Anterior cingulate cortex (tissue), 58 donors: Measurements from ENCODE around the gene SERPINI1.

Source experiments
- DNase-seq, 58 donors: peaks; one replicate each; lab custom pipeline; 2025; lab: John Stamatoyannopoulos, UW

SERPINI1 gene, protein sequence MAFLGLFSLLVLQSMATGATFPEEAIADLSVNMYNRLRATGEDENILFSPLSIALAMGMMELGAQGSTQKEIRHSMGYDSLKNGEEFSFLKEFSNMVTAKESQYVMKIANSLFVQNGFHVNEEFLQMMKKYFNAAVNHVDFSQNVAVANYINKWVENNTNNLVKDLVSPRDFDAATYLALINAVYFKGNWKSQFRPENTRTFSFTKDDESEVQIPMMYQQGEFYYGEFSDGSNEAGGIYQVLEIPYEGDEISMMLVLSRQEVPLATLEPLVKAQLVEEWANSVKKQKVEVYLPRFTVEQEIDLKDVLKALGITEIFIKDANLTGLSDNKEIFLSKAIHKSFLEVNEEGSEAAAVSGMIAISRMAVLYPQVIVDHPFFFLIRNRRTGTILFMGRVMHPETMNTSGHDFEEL

DNA sequence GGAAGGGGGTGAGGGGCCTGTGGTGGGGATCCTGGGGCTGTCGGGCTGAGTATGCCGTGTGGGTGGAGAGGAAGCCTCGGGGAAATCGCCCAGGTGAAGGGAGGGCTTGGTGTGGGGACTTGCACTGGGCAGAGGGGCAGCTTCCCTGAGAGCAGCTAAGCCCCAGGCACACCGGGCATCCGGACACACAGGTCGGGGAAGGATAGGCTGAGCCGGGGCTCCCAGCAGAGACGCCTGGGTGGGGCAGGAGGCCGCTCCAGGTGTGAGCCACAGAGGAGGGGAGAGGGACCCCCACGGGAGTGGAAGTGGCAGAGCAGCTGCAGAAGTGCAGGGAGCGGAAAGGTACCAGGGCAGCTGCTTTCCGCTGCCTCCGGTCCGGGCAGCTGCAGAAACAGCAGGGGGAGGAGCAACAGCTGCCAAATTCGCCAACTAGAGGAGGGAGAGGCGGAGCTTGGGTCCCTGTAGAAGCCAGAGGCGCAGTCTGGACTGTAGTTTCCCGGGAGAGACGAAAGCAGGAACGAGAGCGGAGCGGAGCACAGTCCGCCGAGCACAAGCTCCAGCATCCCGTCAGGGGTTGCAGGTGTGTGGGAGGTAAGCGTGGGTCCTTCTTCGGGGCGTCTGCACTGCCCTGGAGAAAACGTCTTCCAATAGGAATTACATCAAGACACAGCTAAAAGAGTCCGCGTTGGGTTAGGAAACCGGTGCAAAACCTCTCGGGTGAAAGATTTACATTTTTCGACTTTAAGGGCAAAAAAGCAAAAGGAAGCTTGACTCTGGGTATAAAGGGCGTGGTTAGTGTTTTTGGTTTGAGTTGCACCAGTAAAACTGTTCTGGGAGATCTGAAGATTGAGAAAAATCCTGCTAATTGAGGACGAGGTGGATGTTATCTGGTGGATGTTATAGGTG lies at the start of gene SERPINI1:
TSS of gene SERPINI1 (plus strand) at position 489 of the 906 bp plus-strand sequence. CDS start 53,408 bp downstream, outside the sequence.
- peak in 57 of 58 donors; percentile 36 to 94 (median 86) for DNase-seq

DNA sequence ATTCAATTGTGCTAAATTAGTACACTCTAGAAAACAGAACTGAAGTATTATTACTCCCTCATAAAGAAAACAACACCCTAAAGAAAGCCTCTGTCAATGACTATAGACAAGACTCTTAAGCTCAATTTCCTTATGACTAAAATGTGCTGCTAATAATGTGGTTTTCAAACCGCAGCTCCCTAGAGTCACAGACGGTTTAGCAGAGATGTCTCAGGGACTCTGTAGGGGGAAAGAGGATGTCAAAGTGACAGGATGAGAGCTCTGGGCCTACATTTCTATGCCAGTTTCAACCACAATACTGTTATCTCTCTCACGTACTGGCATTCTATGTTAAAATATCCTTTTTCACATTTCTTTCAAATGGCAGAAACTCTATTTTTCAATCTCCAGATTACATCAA lies 44.2 kb upstream of the SERPINI1 start:
- no peak for DNase-seq

DNA sequence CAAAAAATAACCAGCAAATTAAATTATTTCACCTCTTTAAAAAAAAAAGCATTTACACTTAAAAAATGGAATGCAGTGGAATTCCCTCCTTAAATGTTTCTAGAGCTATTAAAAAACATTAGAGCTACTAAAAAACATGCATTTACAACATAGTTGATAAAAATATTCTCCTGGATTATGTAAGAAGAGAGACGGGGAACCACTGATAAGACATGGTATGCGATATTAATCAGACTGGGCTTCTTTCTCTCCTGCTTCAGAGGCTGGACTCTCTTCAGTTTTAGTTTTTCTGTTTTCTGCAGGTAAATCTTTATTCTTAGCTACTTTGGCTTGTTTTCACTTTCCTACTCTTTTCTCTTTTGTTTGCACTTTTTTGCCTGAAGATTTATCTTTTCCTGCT lies 41.4 kb upstream of the SERPINI1 start:
- DNase-seq, result no peak

DNA sequence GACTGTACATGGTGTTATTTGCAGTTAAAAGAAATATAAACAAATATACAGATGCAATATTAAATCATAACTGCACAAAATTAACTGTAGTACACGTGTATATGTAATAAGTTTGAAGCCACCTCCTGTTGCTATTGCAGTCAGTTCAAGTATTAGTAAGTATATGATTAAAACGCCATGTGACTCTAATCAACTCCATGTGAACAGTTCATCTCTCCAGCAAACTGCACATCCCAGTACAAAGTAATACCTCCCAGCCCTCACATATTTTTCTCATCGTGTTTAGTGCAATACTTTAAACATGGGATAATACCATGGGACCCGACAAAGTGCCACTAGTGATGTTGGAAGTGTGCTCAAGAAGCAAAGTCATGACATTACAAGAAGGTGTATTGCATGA lies 35.5 kb upstream of the SERPINI1 start:
- no peak for DNase-seq

DNA sequence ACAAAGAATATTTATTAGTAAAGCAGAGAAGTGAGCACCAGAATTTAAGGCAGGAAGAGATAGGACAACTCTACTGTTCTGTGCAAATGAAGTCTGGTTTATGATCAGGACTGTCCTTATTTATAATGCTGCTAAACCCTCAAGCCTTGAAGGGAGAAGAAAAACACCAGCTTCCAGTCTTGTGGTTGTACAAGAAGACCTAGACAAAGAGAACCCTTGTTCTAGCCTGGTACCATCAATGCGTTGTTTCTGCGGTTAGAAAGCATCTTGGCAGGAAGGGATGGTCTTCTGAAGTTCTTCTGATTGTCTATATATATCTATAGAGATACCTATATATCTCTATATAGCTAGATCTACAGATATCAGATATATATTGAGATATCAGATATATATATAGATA lies 34.6 kb upstream of the SERPINI1 start:
- DNase-seq, result no peak

DNA sequence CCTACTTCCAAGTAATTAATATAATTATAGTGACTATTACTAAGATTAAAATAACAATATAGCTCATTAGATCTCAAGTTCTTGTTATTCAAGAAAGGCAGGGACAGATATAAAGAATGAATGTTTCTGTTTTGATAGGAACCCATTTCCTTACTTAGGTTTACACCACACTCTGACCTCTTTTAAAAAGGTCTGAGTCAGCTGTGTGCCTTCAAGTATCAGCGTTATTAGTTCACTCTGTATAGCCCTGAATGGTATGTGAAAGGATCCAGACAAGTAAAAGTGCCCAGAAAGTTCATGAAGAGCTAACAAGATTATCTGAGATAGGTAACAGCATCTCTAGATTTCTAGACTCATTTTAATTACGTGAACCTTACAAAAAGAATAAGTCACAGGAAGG lies 29.7 kb upstream of the SERPINI1 start:
- DNase-seq, result no peak

DNA sequence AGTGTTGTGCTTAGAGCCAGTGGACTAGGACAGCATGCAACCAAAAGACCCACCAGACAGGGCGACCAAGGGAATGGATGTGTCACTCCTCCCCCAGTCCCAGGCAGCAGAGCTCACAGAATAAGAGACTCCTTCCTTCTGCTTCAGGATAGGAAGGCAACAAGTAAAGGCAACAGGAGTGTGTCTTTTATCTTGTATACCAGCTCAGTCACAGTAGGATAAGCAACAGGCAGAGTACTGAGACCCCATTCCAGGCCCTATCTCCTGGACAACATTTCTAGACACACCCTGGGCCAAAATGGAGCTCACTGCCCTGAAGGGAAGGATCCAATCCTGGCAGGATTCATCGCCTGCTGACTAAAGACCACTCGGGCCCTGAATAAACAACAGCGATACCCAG lies 25.8 kb upstream of the SERPINI1 start:
- no peak for DNase-seq

DNA sequence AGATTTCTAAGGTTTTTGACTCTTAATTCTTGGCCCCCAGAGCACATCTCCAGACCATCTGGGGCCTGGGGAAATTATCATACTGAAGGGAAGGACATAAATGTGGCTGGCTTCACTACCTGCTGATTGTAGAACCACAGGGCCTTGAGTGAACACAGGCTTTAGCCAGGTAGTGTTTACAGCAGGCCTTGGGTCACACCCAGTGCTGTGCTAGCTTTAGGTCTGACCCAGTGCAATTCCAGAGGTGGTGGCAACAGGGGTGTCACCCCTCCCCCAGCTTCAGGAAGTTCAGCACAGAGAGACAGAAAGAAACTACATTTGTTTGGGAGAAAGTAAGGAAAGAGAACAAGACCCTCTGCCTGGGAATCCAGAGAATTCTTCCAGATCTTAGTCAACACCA lies 25.0 kb upstream of the SERPINI1 start:
- DNase-seq, result no peak

DNA sequence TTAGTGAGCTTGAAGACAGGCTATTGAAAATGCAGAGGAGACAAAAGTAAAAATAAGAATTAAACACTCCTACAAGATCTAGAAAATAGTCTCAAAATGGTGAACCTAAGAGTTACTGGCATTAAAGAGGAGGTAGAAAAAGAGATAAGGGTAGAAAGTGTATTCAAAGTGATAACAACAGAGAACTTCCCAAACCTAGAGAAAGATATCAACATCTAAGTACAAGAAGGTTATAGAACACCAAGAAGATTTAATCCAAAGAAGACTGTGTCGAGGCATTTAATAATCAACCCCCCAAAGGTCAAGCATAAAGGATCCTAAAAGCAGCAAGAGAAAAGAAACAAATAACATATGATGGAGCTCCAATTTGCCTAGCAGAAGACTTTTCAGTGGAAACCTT lies 24.1 kb upstream of the SERPINI1 start:
- DNase-seq, result no peak

DNA sequence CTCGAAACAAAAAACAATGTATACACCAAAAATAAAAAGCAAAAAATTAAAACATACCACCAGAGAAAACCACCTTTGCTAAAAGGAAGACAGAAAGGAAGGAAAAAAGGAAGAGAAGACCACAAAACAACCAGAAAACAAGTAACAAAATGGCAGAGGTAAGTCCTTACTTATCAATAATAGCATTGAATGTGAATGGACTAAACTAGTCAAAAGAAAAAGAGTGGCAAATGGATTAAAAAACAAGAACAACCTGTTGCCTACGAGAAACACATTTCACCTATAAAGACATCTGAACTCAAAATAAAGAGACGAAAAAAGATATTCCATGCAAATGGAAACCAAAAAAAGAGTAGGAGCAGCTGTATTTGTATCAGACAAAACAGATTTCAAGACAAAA lies 23.1 kb upstream of the SERPINI1 start:
- no peak for DNase-seq

DNA sequence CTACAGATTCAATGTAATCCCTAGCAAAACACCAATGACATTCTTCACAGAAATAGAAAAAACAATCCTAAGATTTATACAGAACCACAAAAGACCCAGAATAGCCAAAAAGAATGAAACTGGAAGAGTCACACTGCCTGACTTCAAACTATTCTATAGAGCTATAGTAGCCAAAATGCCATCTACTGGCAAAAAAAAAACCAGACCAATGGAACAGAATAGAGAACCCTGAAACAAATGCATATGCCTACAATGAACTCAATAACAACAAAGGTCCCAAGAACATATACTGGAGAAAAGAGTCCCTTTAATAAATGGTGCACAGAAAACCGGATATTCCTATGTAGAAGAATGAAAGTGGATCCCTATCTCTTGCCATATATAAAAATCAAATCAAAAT lies 20.6 kb upstream of the SERPINI1 start:
- no peak for DNase-seq

DNA sequence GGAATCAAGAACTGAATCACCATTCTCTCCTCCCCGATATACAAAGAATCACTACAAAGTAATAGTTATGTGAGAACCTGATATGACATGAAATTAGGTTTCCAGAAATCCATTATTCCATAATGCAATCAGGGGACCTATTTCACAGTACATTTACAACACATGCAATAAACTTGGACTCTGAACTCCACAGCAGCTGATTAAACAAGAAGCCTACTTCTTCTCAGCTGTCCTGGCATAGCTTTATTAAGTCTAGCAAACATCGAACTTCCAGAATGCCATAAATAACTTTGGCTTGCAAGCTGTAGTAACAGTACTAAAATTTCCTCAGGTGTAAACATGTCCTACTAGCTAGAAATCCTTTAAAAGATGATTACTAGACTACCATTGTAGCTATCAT lies 18.6 kb upstream of the SERPINI1 start:
- DNase-seq, result no peak

DNA sequence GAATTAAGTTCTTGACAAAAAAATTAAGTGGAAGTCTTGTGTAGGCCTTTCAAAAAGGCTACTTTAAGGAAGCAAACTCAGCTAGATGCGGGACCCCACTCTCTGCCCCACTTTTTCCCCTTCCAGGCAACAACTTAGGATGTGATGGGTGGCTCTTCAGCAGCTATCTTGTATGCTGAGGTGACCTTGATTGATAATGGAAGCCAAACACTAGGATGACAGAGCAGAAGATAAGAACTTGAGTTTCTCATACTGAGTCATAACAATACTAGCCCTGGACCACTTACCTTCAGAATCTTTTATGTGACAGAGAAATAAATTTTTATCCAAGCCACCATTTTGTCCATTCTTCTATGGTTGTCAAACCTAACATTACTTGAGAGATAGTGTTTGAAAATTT lies 16.9 kb upstream of the SERPINI1 start:
- DNase-seq, result no peak

DNA sequence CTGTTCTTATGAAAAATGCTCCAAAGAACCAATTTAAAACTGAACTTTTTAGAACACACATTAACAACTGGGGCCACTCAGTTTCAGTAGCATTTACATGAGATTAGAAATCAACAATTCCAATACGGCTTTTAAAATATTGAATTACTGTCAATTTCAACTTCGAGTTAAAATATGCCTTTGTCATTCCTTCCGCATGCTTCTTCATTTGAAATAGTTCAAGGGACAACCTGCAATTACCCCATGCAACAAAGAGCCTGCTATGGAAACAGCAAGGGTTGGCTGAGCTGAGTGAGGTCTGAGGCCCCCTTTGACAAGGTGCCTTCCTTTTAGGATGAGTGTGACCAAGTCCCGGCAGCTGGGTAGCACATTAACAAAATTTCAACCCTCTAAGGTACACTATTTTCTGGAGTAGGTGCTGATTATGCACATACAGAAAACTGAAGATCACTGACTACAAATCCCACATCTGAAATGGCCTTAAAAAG lies 12.5 kb upstream of the SERPINI1 start:
- no peak for DNase-seq

DNA sequence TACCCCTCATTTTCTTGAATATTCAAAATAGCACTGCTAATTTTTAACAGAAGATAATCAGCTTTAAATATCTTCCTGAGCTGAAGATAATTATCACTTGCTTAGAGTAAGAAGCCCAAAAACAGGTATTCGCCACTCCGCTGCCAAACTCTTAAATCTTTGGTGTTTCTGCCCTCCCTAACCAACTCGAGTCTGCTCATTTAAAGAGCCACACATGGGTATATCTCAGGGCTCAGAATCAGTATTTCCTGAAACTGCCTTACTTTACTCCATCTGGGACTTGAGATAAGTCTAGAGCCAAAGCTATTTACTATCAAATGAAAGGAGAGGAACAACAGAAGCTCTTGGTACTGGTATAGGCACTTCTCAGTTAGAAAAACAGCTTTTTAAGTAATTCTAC lies 11.6 kb upstream of the SERPINI1 start:
- no peak for DNase-seq

DNA sequence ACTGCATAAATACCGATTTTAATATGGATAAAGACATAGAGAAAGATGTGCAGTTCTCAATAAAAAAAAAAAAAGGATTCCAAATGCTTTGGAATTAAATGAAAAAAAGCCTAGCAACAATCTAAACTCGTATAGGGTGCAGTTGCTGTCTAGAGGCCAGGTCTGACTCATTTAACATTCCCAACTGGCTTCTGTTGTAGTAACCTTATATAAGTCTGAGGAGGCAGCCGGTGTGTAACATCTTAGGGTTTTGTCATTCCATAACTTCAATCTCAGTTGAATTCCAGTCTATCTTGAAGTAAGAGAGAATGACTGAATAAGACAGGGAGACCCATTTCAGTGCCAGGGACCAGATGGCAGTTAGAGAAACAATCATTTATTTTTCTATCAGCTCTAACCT lies 7.3 kb upstream of the SERPINI1 start:
- DNase-seq, result peak in 4 of 58 donors; percentile 4 to 37 (median 14)

DNA sequence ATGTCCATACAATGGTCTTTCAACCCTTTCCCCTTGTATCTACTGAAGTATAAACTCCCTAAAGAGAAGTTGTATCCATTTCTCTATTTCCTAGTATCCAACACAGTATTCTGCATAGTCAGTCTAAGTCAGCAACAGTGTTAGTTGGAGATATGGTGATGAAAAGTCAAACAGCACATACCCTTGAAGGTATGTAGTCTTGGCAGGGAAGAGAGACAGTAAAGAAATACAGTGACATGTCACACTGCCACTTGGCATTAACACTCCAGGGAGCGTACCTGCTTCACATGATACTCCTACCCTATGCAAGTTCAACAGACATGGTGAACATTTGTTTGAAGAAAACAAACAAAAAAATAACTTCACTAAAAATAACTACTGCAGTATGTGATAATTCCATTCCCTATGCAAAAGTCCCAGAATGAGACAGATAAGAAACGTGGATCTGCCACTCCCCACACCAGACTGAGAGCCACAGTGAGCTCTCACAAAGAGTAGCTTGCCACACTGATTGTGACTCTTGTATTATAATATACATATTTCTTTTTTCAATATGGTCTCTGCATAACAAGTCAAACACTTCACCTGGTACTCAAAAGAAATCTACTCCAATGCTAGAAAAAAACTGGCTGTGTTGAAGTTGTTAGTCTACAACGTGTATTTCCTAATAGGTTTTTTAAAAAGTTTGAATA lies 6.7 kb upstream of the SERPINI1 start:
- no peak for DNase-seq

DNA sequence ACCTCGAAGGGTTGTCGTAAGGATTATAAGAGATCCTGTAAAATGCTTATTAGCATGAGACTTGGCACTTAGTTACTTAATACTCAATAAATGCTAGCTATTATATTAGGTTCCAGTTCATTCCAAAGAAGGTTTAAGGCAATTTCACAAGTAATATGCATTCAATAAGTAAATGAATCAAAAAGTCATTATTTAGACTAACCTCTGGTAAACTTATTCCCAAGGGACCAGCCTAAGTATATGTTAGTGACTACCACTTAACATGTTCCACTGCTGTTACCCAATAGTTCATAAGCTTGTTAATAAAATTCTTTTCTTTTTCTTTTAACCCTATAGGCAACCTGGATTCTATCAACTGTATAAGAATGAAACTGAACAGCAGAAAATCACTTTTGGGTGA lies 5.9 kb upstream of the SERPINI1 start:
- no peak for DNase-seq

DNA sequence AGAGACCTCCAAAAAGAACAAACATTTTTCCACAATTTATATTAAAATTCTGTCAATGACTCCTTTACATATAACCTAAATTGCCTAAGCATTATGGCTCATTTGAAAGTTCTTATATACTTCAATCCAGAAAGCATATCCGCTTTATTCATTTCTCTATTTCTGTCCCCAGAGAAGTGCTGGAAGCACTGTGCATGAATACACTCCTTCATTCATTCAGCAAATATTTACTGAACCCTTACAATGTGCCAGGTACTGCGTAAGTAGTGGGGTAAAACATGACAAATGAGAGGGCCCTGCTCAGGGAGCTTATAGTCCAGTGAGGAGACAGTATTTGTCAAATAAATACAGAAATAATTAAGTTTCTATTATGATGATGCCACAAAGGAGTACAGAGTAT lies 4.1 kb upstream of the SERPINI1 start:
- DNase-seq, result no peak

DNA sequence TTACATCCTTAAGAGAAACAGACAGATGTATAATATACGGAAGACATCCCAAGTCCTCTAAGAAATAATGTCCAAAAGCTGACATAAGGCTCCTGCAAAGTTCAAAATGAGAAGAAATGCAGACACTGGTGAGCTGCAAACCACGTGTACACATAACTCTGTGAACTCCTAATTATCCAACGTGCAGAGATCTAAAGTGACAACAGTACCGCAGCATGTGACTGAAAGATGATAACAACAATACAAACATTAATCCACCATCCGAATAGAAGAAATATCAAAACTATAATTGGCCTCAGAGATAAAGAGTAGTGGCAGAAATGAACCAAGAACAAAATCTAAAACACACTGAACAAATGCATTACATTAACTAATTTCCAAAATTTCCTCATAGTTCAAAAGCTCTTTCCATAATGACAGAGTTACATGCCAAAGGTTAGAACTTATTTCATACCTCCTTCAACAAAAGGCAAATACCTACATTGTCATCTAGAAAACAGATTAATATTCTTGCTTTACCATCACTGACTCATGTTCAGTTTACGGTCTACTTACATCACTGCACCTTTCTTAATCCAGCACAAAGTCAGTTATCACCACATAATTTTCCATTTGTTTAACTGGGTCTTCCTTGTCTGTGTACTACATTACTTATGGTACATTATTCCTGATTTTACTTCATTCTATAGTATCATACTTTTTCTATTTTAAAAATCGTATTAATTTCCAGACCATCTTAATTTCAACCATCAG lies 3.0 kb upstream of the SERPINI1 start:
- DNase-seq, result no peak
